Measurements from ENCODE around the gene NPW.
A peak's percentile ranks its signal among the peaks of the same experiment; 100 is the strongest.

The NPW gene

GRCh38 chr16:2043667-2044451, 24.3 kb downstream of the NPW start:
- TF ChIP-seq CTCF (conservative IDR thresholded peaks at IDR 0.05): no peak
- no peak overlapping the region for H3K27ac ChIP-seq

- no peak overlapping the region for H3K27ac ChIP-seq
Observed at GRCh38 chr16:2044541-2044940, 25.0 kb downstream of the NPW start.

GRCh38 chr16:2045965-2046892, 26.6 kb downstream of the NPW start:
- TF ChIP-seq CTCF (conservative IDR thresholded peaks at IDR 0.05): no peak
- peak overlapping the region; percentile 81 for H3K27ac ChIP-seq

More at GRCh38 chr16:2044541-2044940, 25.0 kb downstream of the NPW start:
- TF ChIP-seq CTCF (conservative IDR thresholded peaks at IDR 0.05): no peak

- peak overlapping the region; percentile 81 for H3K27ac ChIP-seq
- no peak for TF ChIP-seq CTCF (conservative IDR thresholded peaks at IDR 0.05)
Observed at GRCh38 chr16:2046893-2047329, 27.3 kb downstream of the NPW start.

DNA sequence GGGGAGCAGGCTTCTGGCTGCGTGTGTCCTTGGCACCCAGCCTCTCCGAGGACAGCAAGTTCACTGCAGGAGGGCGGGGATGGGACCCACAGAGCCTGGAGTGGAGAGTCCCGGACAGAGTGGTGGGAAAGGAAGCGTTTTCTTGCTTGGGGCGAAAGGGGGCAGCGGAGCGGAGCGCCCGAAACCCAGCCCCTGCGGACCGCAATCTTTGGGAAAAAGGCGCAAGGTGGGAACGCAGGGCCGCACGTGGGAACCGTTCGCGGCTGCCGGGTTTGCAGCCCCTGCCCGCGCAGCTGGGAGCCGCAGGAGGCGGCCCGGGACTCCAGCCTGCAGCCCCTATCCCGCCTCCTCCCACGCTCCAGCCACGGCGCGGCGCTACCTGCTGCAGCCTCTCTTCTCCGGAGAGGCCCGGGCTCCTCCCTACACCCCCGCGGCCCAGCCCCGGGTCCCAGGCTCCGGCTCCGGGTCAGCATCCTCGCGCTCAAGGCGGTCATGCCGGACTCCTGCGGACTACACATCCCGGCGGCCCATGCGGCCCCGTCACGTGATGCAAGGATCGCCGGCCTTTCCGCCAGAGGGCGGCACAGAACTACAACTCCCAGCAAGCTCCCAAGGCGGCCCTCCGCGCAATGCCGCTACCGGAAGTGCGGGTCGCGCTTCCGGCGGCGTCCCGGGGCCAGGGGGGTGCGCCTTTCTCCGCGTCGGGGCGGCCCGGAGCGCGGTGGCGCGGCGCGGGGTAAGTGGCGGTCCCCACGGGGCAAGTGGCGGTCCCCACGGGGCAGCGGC, 27.9 kb downstream of the NPW start, which contains the start of the genes NTHL1 and TSC2:
Gene NTHL1, minus strand, starts transcription at position 505 of the 786 bp plus-strand sequence. Its CDS starts 11 bp downstream, at position 494.
Gene TSC2, plus strand, starts transcription at position 656 of the 786 bp plus-strand sequence. CDS start 631 bp downstream, outside the sequence.
- TF ChIP-seq CTCF (conservative IDR thresholded peaks at IDR 0.05): no peak; the same call in 1 of the 2 replicates
- H3K27ac ChIP-seq: peak within 1 kb of the TSS; percentile 81

GRCh38 chr16:2048116-2048543, 28.5 kb downstream of the NPW start:
- TF ChIP-seq CTCF (conservative IDR thresholded peaks at IDR 0.05): no peak
- peak overlapping the region; percentile 81 for H3K27ac ChIP-seq

Measured in VCaP (cell line).